ENCODE data around the gene ACTA1.
"Not testable (repeated sequence)": the region's sequence is repeated elsewhere in the genome, so short reads cannot be mapped to it uniquely, and the experiment has no call there.

ACTA1 gene

GRCh38 chr1:229434005-229434640 is at the start of gene ACTA1:
TSS of gene ACTA1 (minus strand) at chr1:229434094. CDS start at chr1:229433115, 979 bp downstream.
- DNase-seq (ENCODE audit: low read depth) = no peak

- no peak for DNase-seq (ENCODE audit: low read depth)
These were observed 48.6 kb upstream of the ACTA1 start for GRCh38 chr1:229482511-229482910.

DNA sequence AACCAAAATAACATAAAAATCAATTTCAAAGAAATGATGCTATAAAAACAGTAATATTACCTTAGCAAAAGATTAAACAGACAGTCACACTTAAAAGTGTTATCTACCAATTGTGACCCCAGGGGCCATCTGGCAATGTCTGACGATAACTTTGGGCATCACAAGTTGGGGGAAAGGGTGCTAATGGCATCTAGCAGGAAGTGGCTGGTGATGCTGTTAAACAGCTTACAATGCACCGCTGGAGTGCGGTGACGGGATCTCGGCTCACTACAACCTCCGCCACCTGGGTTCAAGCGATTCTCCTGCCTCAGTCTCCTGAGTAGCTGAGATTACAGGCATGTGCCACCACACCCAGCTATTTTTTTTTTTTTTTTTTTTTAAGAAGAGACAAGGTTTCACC is 46.6 kb upstream of the ACTA1 start:
- no peak for DNase-seq (ENCODE audit: low read depth)

DNA sequence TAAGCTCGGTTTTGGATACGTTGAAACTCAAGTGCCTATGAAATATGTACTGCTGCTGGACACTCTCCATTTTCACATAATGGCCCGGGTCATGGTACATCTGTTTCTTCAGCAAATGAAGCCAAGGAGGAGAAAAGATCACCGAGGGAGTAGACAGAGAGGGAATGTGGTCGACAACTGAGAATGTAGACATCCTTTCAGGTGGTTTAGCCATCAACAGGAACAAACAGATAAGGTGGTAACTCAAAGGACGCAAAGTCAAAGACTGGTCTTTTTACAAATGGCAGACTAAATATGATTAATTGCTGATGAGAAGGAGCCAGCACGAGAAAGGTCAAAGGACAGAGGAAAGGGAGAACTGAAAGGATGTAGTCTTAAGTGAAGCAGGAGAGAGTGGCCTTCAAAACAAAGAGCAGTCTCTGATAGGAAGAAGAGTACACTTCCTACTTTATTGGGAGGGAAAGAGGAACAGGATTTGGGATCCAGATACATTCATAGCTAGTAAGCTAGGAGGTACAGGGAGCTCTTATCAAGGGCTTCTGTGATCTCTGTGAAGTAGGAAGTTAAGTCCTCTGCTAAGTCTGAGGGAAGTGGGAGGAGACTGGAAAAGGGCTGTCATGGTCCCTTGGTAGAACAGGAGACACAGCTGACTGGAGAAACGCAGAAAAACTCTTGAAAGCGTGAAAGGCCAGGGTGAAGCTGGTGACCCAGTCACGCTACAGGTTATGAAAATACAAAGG is 45.9 kb upstream of the ACTA1 start:
- no peak for DNase-seq (ENCODE audit: low read depth)

- DNase-seq (ENCODE audit: low read depth) = no peak
These were observed 45.0 kb upstream of the ACTA1 start for GRCh38 chr1:229478852-229479251.

GRCh38 chr1:229475859-229476258 is 42.0 kb upstream of the ACTA1 start:
- not testable (repeated sequence) for DNase-seq (ENCODE audit: low read depth)

GRCh38 chr1:229474509-229474908 is 40.6 kb upstream of the ACTA1 start:
- no peak for DNase-seq (ENCODE audit: low read depth)

DNA sequence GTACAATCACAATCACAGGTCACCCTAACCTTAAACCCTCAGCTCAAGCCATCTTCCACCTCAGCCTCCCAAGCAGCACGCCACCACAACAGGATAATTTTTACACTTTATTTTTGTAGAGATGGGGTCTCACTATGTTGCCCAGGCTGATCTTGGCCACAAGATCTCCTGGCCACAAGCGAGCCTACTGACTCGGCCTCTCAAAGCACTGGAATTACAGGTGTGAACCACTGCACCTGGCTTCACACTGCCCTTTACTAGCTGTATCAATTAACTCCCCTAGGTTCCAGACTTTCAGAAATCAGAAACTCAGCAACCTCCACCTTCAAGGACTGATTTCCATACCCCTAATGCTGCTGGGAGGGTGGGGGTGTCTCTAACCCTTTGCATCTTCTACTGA is 37.3 kb upstream of the ACTA1 start:
- DNase-seq (ENCODE audit: low read depth) = no peak

DNA sequence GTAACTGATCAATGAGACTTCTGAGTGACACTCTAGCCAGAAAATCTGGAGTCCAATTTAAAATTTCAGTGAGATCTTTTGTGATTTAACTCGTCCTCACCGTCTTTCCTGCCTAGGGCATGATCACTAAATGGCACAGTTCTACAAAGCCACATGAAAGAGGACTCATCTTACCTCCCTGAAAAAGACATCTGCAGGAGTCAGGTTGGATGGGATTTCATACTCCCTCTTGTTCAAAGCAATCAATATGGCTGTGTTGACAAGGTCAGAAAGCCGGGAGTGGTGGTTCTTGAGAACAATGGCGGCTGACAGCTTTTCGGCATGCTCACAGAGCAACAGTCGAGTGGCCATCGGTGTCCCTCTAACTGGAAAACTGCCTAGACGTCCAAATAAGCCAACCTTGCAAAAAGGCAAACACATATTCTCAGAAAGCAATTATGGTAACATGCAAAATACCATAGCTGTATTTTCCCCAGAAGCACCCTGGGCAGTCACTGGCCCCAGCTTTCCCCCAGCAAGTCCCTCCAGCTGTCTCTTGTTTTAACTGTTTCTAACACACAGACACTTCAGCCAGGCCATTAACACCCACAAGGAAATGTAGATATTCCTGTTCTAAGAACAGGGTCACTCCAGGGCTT is 36.6 kb upstream of the ACTA1 start:
- DNase-seq (ENCODE audit: low read depth) = no peak

DNA sequence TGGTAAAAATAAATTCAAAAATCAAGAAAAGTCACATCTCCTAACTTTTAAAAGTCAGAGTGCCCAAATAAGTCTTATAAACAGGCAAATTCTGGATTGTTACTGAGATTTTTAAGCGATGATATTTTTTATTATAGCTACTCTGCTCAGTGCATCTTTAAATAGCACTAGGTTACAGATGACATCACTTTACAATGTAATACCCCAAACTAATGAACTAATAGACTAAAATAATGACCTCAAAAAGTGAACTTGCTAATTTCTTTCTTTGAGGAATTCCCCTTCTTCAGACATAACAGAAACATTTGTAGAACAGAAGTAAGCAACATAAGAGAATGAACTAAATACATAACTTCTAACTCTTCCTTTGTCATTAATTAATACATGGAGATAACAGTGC is 33.0 kb upstream of the ACTA1 start:
- DNase-seq (ENCODE audit: low read depth) = no peak

DNA sequence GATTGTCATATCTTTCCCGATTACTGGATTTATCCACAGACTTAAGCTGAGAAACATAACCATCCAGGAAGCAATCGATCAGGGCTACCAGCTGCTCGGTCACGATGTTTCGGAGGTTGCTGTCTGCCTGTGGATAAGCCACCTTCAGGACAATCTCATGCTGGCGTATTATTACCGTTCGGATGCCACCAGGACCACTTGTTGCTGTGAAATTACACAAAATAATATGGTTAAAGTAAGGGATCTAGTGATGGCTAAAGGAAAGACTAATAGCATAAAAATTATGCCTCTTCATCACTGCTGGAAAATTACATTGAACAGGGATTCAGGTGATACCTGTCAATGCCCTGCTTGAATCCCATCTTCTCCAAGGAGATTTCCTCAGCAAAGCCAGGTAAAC is 30.8 kb upstream of the ACTA1 start:
- no peak for DNase-seq (ENCODE audit: low read depth)

- no peak for DNase-seq (ENCODE audit: low read depth)
These were observed 27.3 kb upstream of the ACTA1 start for GRCh38 chr1:229461032-229461668.

- DNase-seq (ENCODE audit: low read depth) = no peak
These were observed 25.9 kb upstream of the ACTA1 start for GRCh38 chr1:229459815-229460214.

- DNase-seq (ENCODE audit: low read depth) = no peak
These were observed 23.5 kb upstream of the ACTA1 start for GRCh38 chr1:229457436-229457835.

DNA sequence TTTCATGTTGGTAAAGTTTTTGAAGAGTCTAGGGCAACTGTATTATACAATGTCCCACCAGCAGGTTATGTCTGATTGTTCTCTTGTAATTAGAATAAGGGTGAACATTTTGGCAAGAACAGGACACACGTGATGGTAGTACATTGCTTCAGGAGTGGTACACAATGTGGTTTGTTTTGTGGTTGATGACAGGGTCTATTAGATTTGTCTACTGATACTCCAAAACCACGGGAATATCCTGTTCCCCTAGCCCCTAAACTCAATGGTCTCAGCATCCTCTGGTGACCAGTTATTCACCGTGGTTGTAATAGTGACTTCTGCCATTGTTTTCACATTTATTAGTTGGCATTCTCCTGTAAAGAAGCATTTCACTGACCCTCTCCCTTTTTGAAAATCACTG is 22.1 kb upstream of the ACTA1 start:
- no peak for DNase-seq (ENCODE audit: low read depth)

DNA sequence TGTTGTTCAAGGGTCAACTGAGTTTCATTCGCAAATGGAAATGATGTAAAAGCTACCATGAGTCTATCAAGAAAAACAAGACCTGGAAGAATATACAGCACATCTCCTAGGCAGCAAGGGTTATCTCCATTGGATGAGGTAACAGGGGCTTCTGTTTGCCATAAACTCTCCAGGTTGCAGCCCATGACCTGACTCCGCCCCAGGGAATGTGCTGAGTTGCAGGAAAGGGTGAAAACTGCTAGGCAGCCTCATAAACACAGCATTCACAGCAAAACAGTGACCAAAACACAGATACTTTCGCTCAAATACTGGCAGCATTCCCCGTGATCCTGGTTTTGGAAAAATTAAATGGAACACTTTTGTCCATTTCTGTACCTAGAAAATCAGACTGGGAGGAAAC is 20.2 kb upstream of the ACTA1 start:
- DNase-seq (ENCODE audit: low read depth) = no peak

DNA sequence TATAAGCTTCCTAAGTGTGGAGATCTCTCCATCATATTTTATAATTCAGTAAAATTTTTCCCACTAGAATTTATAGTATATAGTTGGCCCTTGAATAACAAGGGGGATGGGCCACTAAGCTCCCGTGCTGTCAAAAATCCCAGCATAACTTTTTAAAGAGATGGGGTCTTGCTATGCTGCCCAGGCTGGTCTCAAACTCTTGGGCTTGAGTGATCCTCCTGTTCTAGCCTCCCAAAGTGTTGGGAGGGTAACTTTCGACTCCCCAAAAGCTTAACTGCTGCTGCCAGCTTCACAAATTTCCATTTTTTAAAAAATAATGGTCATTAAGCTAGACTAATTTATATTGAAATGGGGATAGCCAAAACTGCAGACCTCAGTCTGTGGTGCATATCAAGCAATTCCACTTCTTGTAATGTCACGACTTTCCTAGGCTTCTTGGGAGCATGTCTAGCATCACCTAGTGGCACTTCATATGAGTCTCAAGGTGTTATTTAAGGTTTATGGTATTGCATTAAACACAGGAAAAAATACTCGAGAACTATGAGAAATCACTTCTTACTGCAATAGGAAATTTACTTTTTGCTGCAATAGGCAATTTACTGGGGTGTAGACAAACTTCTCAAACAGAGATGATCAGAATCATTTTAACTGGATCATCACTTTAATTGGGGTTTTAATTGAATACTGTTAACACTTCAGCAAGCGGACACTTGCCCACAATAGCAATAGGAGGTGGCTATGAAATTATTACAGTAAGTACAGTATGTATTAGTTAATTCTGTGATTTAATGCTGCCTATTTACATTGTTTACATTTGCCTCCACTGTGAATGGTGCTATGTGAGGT is 19.3 kb upstream of the ACTA1 start:
- peak; percentile 44 for DNase-seq (ENCODE audit: low read depth)

- no peak for DNase-seq (ENCODE audit: low read depth)
These were observed 15.0 kb upstream of the ACTA1 start for GRCh38 chr1:229448845-229449244.

GRCh38 chr1:229448354-229448753 is 14.5 kb upstream of the ACTA1 start:
- DNase-seq (ENCODE audit: low read depth) = no peak

DNA sequence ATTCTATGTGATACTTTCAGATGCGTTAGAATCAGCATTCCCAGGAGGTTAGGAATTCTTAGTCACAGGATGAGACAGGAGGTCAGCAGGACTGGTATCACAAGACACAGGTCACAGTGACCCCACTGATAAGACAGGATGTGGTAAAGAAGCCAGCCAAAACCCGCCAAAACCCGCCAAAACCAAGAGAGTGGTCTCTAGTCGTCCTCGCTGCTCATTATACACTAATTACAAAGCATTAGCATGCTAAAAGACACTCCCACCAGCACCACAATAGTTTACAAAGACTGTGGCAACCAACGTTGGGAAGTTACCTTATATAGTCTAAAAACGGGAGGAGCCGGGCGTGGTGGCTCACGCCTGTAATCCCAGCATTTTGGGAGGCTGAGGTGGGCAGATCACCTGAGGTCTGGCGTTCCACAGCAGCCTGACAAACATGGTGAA is 13.9 kb upstream of the ACTA1 start:
- DNase-seq (ENCODE audit: low read depth) = no peak

DNA sequence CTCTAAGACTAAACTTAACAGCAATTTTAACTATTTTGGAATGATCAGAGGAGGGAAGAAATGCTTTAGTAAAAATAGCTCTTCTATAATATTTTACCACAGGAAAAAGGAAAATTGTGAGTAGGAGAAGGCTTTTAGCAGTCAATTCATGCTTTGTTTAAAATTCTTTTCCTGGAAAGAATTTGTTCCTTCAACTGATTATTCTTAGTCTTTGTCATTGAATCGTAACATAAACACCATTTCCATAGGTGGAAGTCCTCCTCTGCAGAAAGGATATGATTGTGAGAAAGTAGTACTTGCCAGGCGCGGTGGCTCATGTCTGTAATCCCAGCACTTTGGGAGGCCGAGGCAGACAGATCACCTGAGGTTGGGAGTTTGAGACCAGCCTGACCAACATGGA is 11.9 kb upstream of the ACTA1 start:
- DNase-seq (ENCODE audit: low read depth) = no peak
